ENCODE data around the gene EEA1. TPM values are rescaled to one million over a fixed set of nuclear protein-coding genes. Genes with fewer than 3 reads are reported as not detected.
"Not testable (repeated sequence)": the region's sequence is repeated elsewhere in the genome, so short reads cannot be mapped to it uniquely, and the experiment has no call there.

EEA1 gene
- total and polyA plus RNA-seq, 4 experiments from 2014 or later: 2.8 to 16.4 (median 16.1) TPM

DNA sequence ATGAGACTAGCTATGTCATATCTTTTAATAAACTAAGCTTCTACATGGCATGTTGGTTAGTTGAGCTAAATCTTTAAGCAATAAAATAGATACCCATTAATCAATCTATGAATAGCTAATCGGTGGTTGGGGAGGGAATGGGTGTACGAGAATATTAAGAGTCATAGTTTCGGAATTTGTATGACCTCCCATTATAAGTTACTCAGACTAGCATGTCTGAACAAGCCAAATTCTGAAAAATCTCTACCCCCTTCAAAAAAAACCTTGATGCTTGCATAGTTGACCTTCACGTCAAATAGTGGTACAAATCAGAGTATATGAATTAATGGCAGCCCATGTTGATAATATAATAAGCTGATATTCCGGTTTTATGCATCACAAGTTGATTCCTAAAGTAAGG lies 166.3 kb downstream of the EEA1 start:
- Mint-ChIP-seq H3K9me3 (no peaks in the 10 kb centered on the region), H3K27ac (no peak overlapping the region), H3K4me3 (no peak overlapping the region), H3K4me1 (peaks cover 0 to 2% (median 0%) of the 10 kb centered on the region in 4 donors), H3K27me3 (peaks cover 5 to 10% of the 10 kb centered on the region in 2 donors), H3K36me3 (no peaks in the 10 kb centered on the region)
- no peaks in the 10 kb centered on the region for H3K27me3 ChIP-seq (ENCODE audit: insufficient read depth, low read length)
- no peak overlapping the region for H3K4me3 ChIP-seq (ENCODE audit: low read length in 2 of 2)
- no peaks in the 10 kb centered on the region for H3K4me1 ChIP-seq (ENCODE audit: insufficient read depth, low read length)
- CTCF ChIA-PET (ENCODE audit: partially characterized antibody): interaction anchor here (1.3 kb wide), 1 partner anchor 21 kb away, joined by 3 read pairs; no protein-coding TSS in a partner anchor
- H3K9me3 ChIP-seq (ENCODE audit: control insufficient read depth in 1 of 2, low read length in 2 of 2): no peaks in the 10 kb centered on the region
- H3K36me3 ChIP-seq (ENCODE audit: insufficient read depth, low read length): no peaks in the 10 kb centered on the region
- H3K27ac ChIP-seq (ENCODE audit: low read depth, low read length): no peak overlapping the region
- intact Hi-C loops (cut with micrococcal nuclease): no loop called here
- DNase-seq: no peak
- POLR2A ChIA-PET (ENCODE audit: partially characterized antibody): no interaction called here

DNA sequence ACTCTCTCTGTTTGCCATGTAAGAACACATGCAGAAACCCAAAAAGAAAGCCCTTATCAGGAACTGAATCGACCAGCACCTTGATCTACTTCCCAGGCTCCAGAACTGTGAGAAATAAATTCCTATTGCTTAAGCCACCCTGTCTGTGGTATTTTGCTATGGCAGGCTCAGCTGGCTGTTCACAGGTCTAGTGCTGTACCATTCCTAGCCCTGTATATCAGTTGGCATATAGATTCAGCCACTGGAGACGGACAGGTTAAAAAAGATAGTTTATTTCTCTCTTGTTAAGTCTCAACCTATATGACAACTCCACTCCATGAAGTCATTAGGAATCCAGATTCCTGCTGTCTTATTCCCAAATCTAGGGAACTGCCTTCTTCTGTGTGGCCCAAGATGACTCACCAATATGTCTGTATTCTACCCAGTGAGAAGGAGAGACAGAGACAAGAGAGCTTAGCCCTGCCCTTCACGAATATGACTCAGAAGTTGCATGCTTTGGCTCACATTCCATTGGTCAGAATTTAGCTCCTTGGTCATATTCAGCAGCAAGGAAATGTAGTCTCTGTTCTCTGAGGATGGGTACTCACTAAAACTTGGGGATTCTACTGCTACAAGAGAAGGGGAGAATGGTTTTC lies 169.3 kb downstream of the EEA1 start:
- no peaks in the 10 kb centered on the region for H3K4me1 ChIP-seq (ENCODE audit: insufficient read depth, low read length)
- no peak overlapping the region for H3K27ac ChIP-seq (ENCODE audit: low read depth, low read length)
- Mint-ChIP-seq H3K27ac (no peak overlapping the region), H3K36me3 (no peaks in the 10 kb centered on the region), H3K4me1 (peaks cover 0 to 2% (median 1%) of the 10 kb centered on the region in 4 donors), H3K9me3 (no peaks in the 10 kb centered on the region), H3K27me3 (peaks cover 10 to 12% of the 10 kb centered on the region in 2 donors), H3K4me3 (no peak overlapping the region)
- no peak for DNase-seq
- POLR2A ChIA-PET (ENCODE audit: partially characterized antibody): no interaction called here
- no peaks in the 10 kb centered on the region for H3K9me3 ChIP-seq (ENCODE audit: control insufficient read depth in 1 of 2, low read length in 2 of 2)
- CTCF ChIA-PET (ENCODE audit: partially characterized antibody): no interaction called here
- H3K36me3 ChIP-seq (ENCODE audit: insufficient read depth, low read length): no peaks in the 10 kb centered on the region
- H3K4me3 ChIP-seq (ENCODE audit: low read length in 2 of 2): no peak overlapping the region
- no peaks in the 10 kb centered on the region for H3K27me3 ChIP-seq (ENCODE audit: insufficient read depth, low read length)
- intact Hi-C loops (cut with micrococcal nuclease): no loop called here

DNA sequence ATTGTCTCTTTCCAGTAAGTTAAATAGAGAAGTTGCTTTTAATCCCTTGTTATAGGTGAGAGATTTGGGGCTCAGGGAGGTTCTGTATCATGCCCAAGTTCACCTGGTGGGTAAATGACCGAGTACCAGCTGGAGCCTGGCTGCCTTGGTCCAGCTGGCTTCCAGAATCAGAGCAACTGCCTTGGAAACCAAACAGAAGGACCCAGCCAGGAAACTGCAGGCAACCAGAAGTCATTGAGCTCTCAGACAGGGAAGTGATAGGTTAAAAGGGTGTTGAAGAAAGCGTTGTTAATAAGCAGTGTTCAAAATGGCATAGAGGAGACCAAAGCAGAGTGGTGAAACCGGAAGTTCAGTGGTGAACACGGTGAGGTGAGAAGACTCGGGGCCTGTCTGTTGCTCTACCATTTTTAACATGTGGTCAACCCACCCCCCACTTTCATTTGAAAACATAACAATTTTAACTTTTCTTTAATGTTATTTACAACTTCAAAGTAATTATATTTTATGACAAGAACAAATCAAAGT lies 171.4 kb downstream of the EEA1 start:
- ChIA-PET POLR2A (ENCODE audit: partially characterized antibody) (no interaction called here), CTCF (ENCODE audit: partially characterized antibody) (no interaction called here)
- Histone ChIP-seq H3K27ac (ENCODE audit: low read depth, low read length) (no peak overlapping the region), H3K36me3 (ENCODE audit: insufficient read depth, low read length) (no peaks in the 10 kb centered on the region), H3K4me1 (ENCODE audit: insufficient read depth, low read length) (no peaks in the 10 kb centered on the region), H3K27me3 (ENCODE audit: insufficient read depth, low read length) (no peaks in the 10 kb centered on the region), H3K9me3 (ENCODE audit: control insufficient read depth in 1 of 2, low read length in 2 of 2) (no peaks in the 10 kb centered on the region), H3K4me3 (ENCODE audit: low read length in 2 of 2) (no peak overlapping the region)
- no peak overlapping the region for H3K27ac Mint-ChIP-seq
- H3K4me1 Mint-ChIP-seq: peaks cover 0 to 2% (median 1%) of the 10 kb centered on the region in 4 donors
- peaks cover 9 to 12% of the 10 kb centered on the region in 2 donors for H3K27me3 Mint-ChIP-seq
- intact Hi-C loops (cut with micrococcal nuclease): no loop called here
- H3K36me3 Mint-ChIP-seq: no peaks in the 10 kb centered on the region
- H3K9me3 Mint-ChIP-seq: peaks cover 0 to 2% (median 0%) of the 10 kb centered on the region in 8 donors
- no peak for DNase-seq
- H3K4me3 Mint-ChIP-seq: no peak overlapping the region

- Histone ChIP-seq H3K27me3 (ENCODE audit: insufficient read depth, low read length) (no peaks in the 10 kb centered on the region), H3K36me3 (ENCODE audit: insufficient read depth, low read length) (no peaks in the 10 kb centered on the region), H3K27ac (ENCODE audit: low read depth, low read length) (no peak overlapping the region), H3K9me3 (ENCODE audit: control insufficient read depth in 1 of 2, low read length in 2 of 2) (no peaks in the 10 kb centered on the region), H3K4me1 (ENCODE audit: insufficient read depth, low read length) (no peaks in the 10 kb centered on the region), H3K4me3 (ENCODE audit: low read length in 2 of 2) (no peak overlapping the region)
- peaks cover 8% of the 10 kb centered on the region in 2 donors for H3K27me3 Mint-ChIP-seq
- ChIA-PET POLR2A (ENCODE audit: partially characterized antibody) (no interaction called here), CTCF (ENCODE audit: partially characterized antibody) (no interaction called here)
- DNase-seq: no peak
- H3K9me3 Mint-ChIP-seq: peaks cover 0 to 2% (median 0%) of the 10 kb centered on the region in 8 donors
- H3K36me3 Mint-ChIP-seq: no peaks in the 10 kb centered on the region
- no peak overlapping the region for H3K4me3 Mint-ChIP-seq
- intact Hi-C loops (cut with micrococcal nuclease): no loop called here
- no peak overlapping the region for H3K27ac Mint-ChIP-seq
- H3K4me1 Mint-ChIP-seq: peaks cover 0 to 2% (median 1%) of the 10 kb centered on the region in 4 donors
Observed at GRCh38 chr12:92756898-92757596, 172.0 kb downstream of the EEA1 start.

GRCh38 chr12:92753976-92754885 lies 174.9 kb downstream of the EEA1 start:
- H3K4me3 Mint-ChIP-seq: no peak overlapping the region
- no peaks in the 10 kb centered on the region for H3K27me3 ChIP-seq (ENCODE audit: insufficient read depth, low read length)
- no peaks in the 10 kb centered on the region for H3K36me3 ChIP-seq (ENCODE audit: insufficient read depth, low read length)
- H3K4me1 ChIP-seq (ENCODE audit: insufficient read depth, low read length): no peaks in the 10 kb centered on the region
- intact Hi-C loops (cut with micrococcal nuclease): no loop called here
- H3K27ac Mint-ChIP-seq: no peak overlapping the region
- POLR2A ChIA-PET (ENCODE audit: partially characterized antibody): no interaction called here
- no peak overlapping the region for H3K27ac ChIP-seq (ENCODE audit: low read depth, low read length)
- peaks cover 0 to 2% (median 1%) of the 10 kb centered on the region in 4 donors for H3K4me1 Mint-ChIP-seq
- H3K36me3 Mint-ChIP-seq: no peaks in the 10 kb centered on the region
- peaks cover 8 to 9% of the 10 kb centered on the region in 2 donors for H3K27me3 Mint-ChIP-seq
- CTCF ChIA-PET (ENCODE audit: partially characterized antibody): no interaction called here
- H3K4me3 ChIP-seq (ENCODE audit: low read length in 2 of 2): no peak overlapping the region
- no peaks in the 10 kb centered on the region for H3K9me3 ChIP-seq (ENCODE audit: control insufficient read depth in 1 of 2, low read length in 2 of 2)
- DNase-seq: no peak
- peaks cover 0 to 2% (median 0%) of the 10 kb centered on the region in 8 donors for H3K9me3 Mint-ChIP-seq

- CTCF ChIA-PET (ENCODE audit: partially characterized antibody); H3K27me3 Mint-ChIP-seq; H3K9me3 ChIP-seq (ENCODE audit: control insufficient read depth in 1 of 2, low read length in 2 of 2); H3K4me3 Mint-ChIP-seq; H3K27ac ChIP-seq (ENCODE audit: low read depth, low read length); H3K27me3 ChIP-seq (ENCODE audit: insufficient read depth, low read length); H3K9me3 Mint-ChIP-seq; H3K27ac Mint-ChIP-seq; H3K4me1 ChIP-seq (ENCODE audit: insufficient read depth, low read length); H3K36me3 ChIP-seq (ENCODE audit: insufficient read depth, low read length); intact Hi-C loops (cut with micrococcal nuclease); DNase-seq; H3K36me3 Mint-ChIP-seq; POLR2A ChIA-PET (ENCODE audit: partially characterized antibody); H3K4me3 ChIP-seq (ENCODE audit: low read length in 2 of 2); H3K4me1 Mint-ChIP-seq: not testable (repeated sequence)
Observed at GRCh38 chr12:92749691-92750090, 179.4 kb downstream of the EEA1 start.

GRCh38 chr12:92747151-92747550 lies 181.9 kb downstream of the EEA1 start:
- DNase-seq: peak in 1 of 5 donors; percentile 1
- Histone ChIP-seq H3K4me1 (ENCODE audit: insufficient read depth, low read length) (no peaks in the 10 kb centered on the region), H3K36me3 (ENCODE audit: insufficient read depth, low read length) (no peaks in the 10 kb centered on the region), H3K27me3 (ENCODE audit: insufficient read depth, low read length) (no peaks in the 10 kb centered on the region), H3K9me3 (ENCODE audit: control insufficient read depth in 1 of 2, low read length in 2 of 2) (no peaks in the 10 kb centered on the region), H3K27ac (ENCODE audit: low read depth, low read length) (no peak overlapping the region), H3K4me3 (ENCODE audit: low read length in 2 of 2) (no peak overlapping the region)
- Mint-ChIP-seq H3K27me3 (peaks cover 10 to 11% of the 10 kb centered on the region in 2 donors), H3K9me3 (peaks cover 0 to 4% (median 0%) of the 10 kb centered on the region in 8 donors), H3K27ac (no peak overlapping the region), H3K36me3 (no peaks in the 10 kb centered on the region), H3K4me1 (peaks cover 0 to 8% (median 0%) of the 10 kb centered on the region in 4 donors), H3K4me3 (no peak overlapping the region)
- POLR2A ChIA-PET (ENCODE audit: partially characterized antibody): no interaction called here
- CTCF ChIA-PET (ENCODE audit: partially characterized antibody): no interaction called here
- intact Hi-C loops (cut with micrococcal nuclease): no loop called here

All from CD4-positive, alpha-beta memory T cell (primary cell).